HEK293 (cell line): ENCODE measurements around the gene TRIM9.

Experiments used
- CTCF ChIA-PET: fragments of 350-600 bp; formaldehyde crosslinking; extraction: SDS; loops from one replicate; lab custom pipeline; 2021; ENCODE audit warnings: antibody characterized with exemption; lab: Yijun Ruan, JAX
- POLR2A ChIA-PET: fragments of 300-600 bp; formaldehyde crosslinking; extraction: SDS; loops from one replicate; lab custom pipeline; 2020; ENCODE audit warnings: antibody characterized with exemption, inconsistent platforms; lab: Yijun Ruan, JAX
- H3K27ac ChIP-seq: fragments of 200-500 bp; sonication (Bioruptor generic); 2 replicates; pipeline ENCODE4 v1.5.1; 2014; ENCODE audit warnings: low read depth, low read length, control low read depth, inconsistent platforms; ENCODE audit errors: extremely low read depth
- H3K36me3 ChIP-seq, 2 experiments: fragments of 200-500 bp in 1 of 2; sonication (Bioruptor generic) in 1 of 2; 1 replicate in 1 of 2; 2 replicates in 1 of 2; pipeline ENCODE4 v1.5.1; 2014 to 2017; ENCODE audit warnings: inconsistent platforms in 2 of 2, low read length in 2 of 2; ENCODE audit not compliant: control insufficient read depth in 2 of 2, insufficient read depth in 1 of 2
- H3K4me1 ChIP-seq: fragments of 200-500 bp; sonication (Bioruptor generic); 2 replicates; pipeline ENCODE4 v1.5.1; 2014; ENCODE audit warnings: mild to moderate bottlenecking, low read length, inconsistent platforms; ENCODE audit not compliant: control insufficient read depth, insufficient read depth
- H3K4me3 ChIP-seq: 2 replicates; pipeline ENCODE4 v1.5.1; 2011; ENCODE audit warnings: low read depth, mild to moderate bottlenecking, control low read depth, low read length, moderate library complexity
- H3K9me3 ChIP-seq: fragments of 200-500 bp; sonication (Bioruptor generic); 2 replicates; pipeline ENCODE4 v1.5.1; 2014; ENCODE audit warnings: low read depth, low read length, inconsistent platforms; ENCODE audit not compliant: control insufficient read depth, insufficient read depth
- FEZF1 ChIP-seq: fragments of 450-650 bp; formaldehyde crosslinking; IDR thresholded peaks from 2 replicates; pipeline ENCODE4 v1.5.1; 2016; ENCODE audit warnings: missing biosample characterization, missing genetic modification characterization
- GLIS2 ChIP-seq: fragments of 450-650 bp; formaldehyde crosslinking; IDR thresholded peaks from 2 replicates; pipeline ENCODE4 v1.5.1; 2016; ENCODE audit warnings: missing biosample characterization, missing genetic modification characterization
- IKZF3 ChIP-seq: fragments of 450-650 bp; IDR thresholded peaks from 2 replicates; pipeline ENCODE4 v1.5.0; 2018; ENCODE audit warnings: missing biosample characterization, mild to moderate bottlenecking, missing genetic modification characterization, moderate library complexity
- OVOL3 ChIP-seq: fragments of 450-650 bp; formaldehyde crosslinking; IDR thresholded peaks from 2 replicates; pipeline ENCODE4 v1.5.1; 2016; ENCODE audit warnings: missing biosample characterization, missing genetic modification characterization
- PRDM6 ChIP-seq: fragments of 450-650 bp; formaldehyde crosslinking; IDR thresholded peaks from 2 replicates; pipeline ENCODE4 v1.5.1; 2017; ENCODE audit warnings: missing biosample characterization, missing genetic modification characterization
- ZEB2 ChIP-seq: fragments of 450-650 bp; formaldehyde crosslinking; IDR thresholded peaks from 2 replicates; pipeline ENCODE4 v1.5.1; 2016; ENCODE audit warnings: missing biosample characterization, missing genetic modification characterization
- ZNF311 ChIP-seq: fragments of 450-650 bp; formaldehyde crosslinking; IDR thresholded peaks from 2 replicates; pipeline ENCODE4 v1.5.1; 2017; ENCODE audit warnings: missing biosample characterization, missing genetic modification characterization, borderline replicate concordance
- ZNF366 ChIP-seq: fragments of 450-650 bp; formaldehyde crosslinking; conservative IDR thresholded peaks from 2 replicates; pipeline ENCODE4 v1.5.1; 2016; ENCODE audit warnings: missing biosample characterization, missing genetic modification characterization
- ZNF394 ChIP-seq: fragments of 450-650 bp; formaldehyde crosslinking; IDR thresholded peaks from 2 replicates; pipeline ENCODE4 v1.5.1; 2016; ENCODE audit warnings: missing biosample characterization, missing genetic modification characterization, mild to moderate bottlenecking, moderate library complexity, borderline replicate concordance
- ZNF473 ChIP-seq: fragments of 450-650 bp; formaldehyde crosslinking; IDR thresholded peaks from 2 replicates; pipeline ENCODE4 v1.5.1; 2017; ENCODE audit warnings: missing biosample characterization, missing genetic modification characterization
- ZNF549 ChIP-seq: fragments of 450-650 bp; IDR thresholded peaks from 2 replicates; pipeline ENCODE4 v1.5.1; 2018; ENCODE audit warnings: missing biosample characterization, missing genetic modification characterization, mild to moderate bottlenecking, inconsistent platforms, moderate library complexity
- ZNF629 ChIP-seq: fragments of 450-650 bp; formaldehyde crosslinking; IDR thresholded peaks from 2 replicates; pipeline ENCODE4 v1.5.1; 2017; ENCODE audit warnings: missing biosample characterization, missing genetic modification characterization
- ZNF654 ChIP-seq: fragments of 450-650 bp; formaldehyde crosslinking; IDR thresholded peaks from 2 replicates; pipeline ENCODE4 v1.5.1; 2016; ENCODE audit warnings: low read depth, missing biosample characterization, missing genetic modification characterization
- ZNF777 ChIP-seq: fragments of 450-650 bp; formaldehyde crosslinking; IDR thresholded peaks from 2 replicates; pipeline ENCODE4 v1.5.1; 2017; ENCODE audit warnings: missing biosample characterization, missing genetic modification characterization, borderline replicate concordance
- ZNF843 ChIP-seq: fragments of 450-650 bp; formaldehyde crosslinking; IDR thresholded peaks from 2 replicates; pipeline ENCODE4 v1.5.1; 2016; ENCODE audit warnings: missing biosample characterization, missing genetic modification characterization
- TF ChIP-seq, protein P1 (sequence below): fragments of 450-650 bp; formaldehyde crosslinking; conservative IDR thresholded peaks from 2 replicates; pipeline ENCODE4 v1.5.1; 2016; ENCODE audit warnings: low read depth, missing biosample characterization, missing genetic modification characterization
- TF ChIP-seq, protein P2 (sequence below): fragments of 450-650 bp; formaldehyde crosslinking; IDR thresholded peaks from 2 replicates; pipeline ENCODE4 v1.5.1; 2016; ENCODE audit warnings: missing biosample characterization, missing genetic modification characterization

The TRIM9 gene

GRCh38 chr14:50961605-50962221 is 133.2 kb downstream of the TRIM9 start:
- POLR2A ChIA-PET, result interaction anchor here (1.1 kb wide), 1 partner anchor 133 kb away, joined by 3 read pairs; the partner anchor contains the start of gene TRIM9
- no peak overlapping the region for H3K27ac ChIP-seq
- H3K4me1 ChIP-seq, result peaks cover 7% of the 10 kb centered on the region
- H3K36me3 ChIP-seq, result no peaks in the 10 kb centered on the region
- CTCF ChIA-PET, result interaction anchor here (0.7 kb wide), 1 partner anchor 420 kb away, joined by 4 read pairs; no protein-coding TSS in a partner anchor
- no peaks in the 10 kb centered on the region for H3K9me3 ChIP-seq
- no peak overlapping the region for H3K4me3 ChIP-seq
- TF ChIP-seq ZNF629 (peak; percentile 46; the same call in 1 of the 2 replicates), PRDM6 (tag by site-specific recombination) (peak; percentile 90), ZNF654 (peak; percentile 9; the same call in 1 of the 2 replicates), ZNF366 (tag by site-specific recombination) (peak; percentile 40; the same call in 1 of the 2 replicates), ZNF777 (tag by site-specific recombination) (no peak), ZNF394 (tag by site-specific recombination) (no peak), ZNF311 (tag by site-specific recombination) (no peak), ZNF549 (tag by site-specific recombination) (no peak), ZNF473 (tag by site-specific recombination) (no peak), IKZF3 (tag by site-specific recombination) (peak; percentile 21; the same call in 1 of the 2 replicates), OVOL3 (tag by site-specific recombination) (peak; percentile 93), ZNF843 (tag by site-specific recombination) (0 out of 2 replicates have a peak, but pooled peaks have one; percentile 22), FEZF1 (tag by site-specific recombination) (peak; percentile 32; the same call in 1 of the 2 replicates), GLIS2 (tag by site-specific recombination) (no peak), ZEB2 (tag by site-specific recombination) (peak; percentile 60; the same call in 1 of the 2 replicates)
- TF ChIP-seq, protein P1, sequence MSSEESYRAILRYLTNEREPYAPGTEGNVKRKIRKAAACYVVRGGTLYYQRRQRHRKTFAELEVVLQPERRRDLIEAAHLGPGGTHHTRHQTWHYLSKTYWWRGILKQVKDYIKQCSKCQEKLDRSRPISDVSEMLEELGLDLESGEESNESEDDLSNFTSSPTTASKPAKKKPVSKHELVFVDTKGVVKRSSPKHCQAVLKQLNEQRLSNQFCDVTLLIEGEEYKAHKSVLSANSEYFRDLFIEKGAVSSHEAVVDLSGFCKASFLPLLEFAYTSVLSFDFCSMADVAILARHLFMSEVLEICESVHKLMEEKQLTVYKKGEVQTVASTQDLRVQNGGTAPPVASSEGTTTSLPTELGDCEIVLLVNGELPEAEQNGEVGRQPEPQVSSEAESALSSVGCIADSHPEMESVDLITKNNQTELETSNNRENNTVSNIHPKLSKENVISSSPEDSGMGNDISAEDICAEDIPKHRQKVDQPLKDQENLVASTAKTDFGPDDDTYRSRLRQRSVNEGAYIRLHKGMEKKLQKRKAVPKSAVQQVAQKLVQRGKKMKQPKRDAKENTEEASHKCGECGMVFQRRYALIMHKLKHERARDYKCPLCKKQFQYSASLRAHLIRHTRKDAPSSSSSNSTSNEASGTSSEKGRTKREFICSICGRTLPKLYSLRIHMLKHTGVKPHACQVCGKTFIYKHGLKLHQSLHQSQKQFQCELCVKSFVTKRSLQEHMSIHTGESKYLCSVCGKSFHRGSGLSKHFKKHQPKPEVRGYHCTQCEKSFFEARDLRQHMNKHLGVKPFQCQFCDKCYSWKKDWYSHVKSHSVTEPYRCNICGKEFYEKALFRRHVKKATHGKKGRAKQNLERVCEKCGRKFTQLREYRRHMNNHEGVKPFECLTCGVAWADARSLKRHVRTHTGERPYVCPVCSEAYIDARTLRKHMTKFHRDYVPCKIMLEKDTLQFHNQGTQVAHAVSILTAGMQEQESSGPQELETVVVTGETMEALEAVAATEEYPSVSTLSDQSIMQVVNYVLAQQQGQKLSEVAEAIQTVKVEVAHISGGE (tag by site-specific recombination), result no peak

GRCh38 chr14:50957296-50957695 is 137.6 kb downstream of the TRIM9 start:
- Histone ChIP-seq H3K4me3 (no peak overlapping the region), H3K27ac (no peak overlapping the region), H3K4me1 (peaks cover 10% of the 10 kb centered on the region), H3K9me3 (no peaks in the 10 kb centered on the region), H3K36me3 (no peaks in the 10 kb centered on the region)
- no peak for TF ChIP-seq ZNF366 (tag by site-specific recombination)
- TF ChIP-seq, protein P2, sequence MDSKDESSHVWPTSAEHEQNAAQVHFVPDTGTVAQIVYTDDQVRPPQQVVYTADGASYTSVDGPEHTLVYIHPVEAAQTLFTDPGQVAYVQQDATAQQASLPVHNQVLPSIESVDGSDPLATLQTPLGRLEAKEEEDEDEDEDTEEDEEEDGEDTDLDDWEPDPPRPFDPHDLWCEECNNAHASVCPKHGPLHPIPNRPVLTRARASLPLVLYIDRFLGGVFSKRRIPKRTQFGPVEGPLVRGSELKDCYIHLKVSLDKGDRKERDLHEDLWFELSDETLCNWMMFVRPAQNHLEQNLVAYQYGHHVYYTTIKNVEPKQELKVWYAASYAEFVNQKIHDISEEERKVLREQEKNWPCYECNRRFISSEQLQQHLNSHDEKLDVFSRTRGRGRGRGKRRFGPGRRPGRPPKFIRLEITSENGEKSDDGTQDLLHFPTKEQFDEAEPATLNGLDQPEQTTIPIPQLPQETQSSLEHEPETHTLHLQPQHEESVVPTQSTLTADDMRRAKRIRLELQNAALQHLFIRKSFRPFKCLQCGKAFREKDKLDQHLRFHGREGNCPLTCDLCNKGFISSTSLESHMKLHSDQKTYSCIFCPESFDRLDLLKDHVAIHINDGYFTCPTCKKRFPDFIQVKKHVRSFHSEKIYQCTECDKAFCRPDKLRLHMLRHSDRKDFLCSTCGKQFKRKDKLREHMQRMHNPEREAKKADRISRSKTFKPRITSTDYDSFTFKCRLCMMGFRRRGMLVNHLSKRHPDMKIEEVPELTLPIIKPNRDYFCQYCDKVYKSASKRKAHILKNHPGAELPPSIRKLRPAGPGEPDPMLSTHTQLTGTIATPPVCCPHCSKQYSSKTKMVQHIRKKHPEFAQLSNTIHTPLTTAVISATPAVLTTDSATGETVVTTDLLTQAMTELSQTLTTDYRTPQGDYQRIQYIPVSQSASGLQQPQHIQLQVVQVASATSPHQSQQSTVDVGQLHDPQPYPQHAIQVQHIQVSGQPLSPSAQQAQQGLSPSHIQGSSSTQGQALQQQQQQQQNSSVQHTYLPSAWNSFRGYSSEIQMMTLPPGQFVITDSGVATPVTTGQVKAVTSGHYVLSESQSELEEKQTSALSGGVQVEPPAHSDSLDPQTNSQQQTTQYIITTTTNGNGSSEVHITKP (tag by site-specific recombination), result 0 out of 2 replicates have a peak, but pooled peaks have one; percentile 17
- CTCF ChIA-PET, result interaction anchor here (0.7 kb wide), 1 partner anchor 1091 kb away, joined by 3 read pairs; no protein-coding TSS in a partner anchor
- POLR2A ChIA-PET, result interaction anchor here (1.3 kb wide), 1 partner anchor 48 kb away, joined by 3 read pairs; no protein-coding TSS in a partner anchor
